Astrocyte (in vitro differentiated cells and primary cell): ENCODE measurements around the gene EHBP1. TPM values are rescaled to one million over a fixed set of nuclear protein-coding genes. Genes with fewer than 3 reads are reported as not detected.

Source experiments
- DNase-seq: peaks from one replicate; pipeline ENCODE4 v3.0.0-alpha.2; 2010; ENCODE audit warnings: low read depth
- FAIRE-seq: peaks from 2 replicates; lab custom pipeline; 2011; peaks lifted over from hg19 to GRCh38; lab: Jason Lieb, UNC
- H2AFZ ChIP-seq: 2 replicates; pipeline ENCODE4 v1.6.0; 2012; ENCODE audit warnings: low read depth, low read length, inconsistent platforms
- H3K27ac ChIP-seq: 2 replicates; pipeline ENCODE4 v1.5.1; 2011; ENCODE audit warnings: low read depth, low read length, inconsistent platforms
- H3K27me3 ChIP-seq: 2 replicates; pipeline ENCODE4 v1.6.0; 2011; ENCODE audit warnings: low read length, inconsistent platforms; ENCODE audit not compliant: insufficient read depth
- H3K36me3 ChIP-seq: 2 replicates; pipeline ENCODE4 v1.5.1; 2011; ENCODE audit warnings: low read length, inconsistent platforms; ENCODE audit not compliant: insufficient read depth
- H3K4me1 ChIP-seq: 2 replicates; pipeline ENCODE4 v1.5.1; 2011; ENCODE audit warnings: low read length, inconsistent platforms; ENCODE audit not compliant: insufficient read depth
- H3K4me2 ChIP-seq: 2 replicates; pipeline ENCODE4 v1.6.0; 2012; ENCODE audit warnings: low read length, inconsistent platforms
- H3K4me3 ChIP-seq: 2 replicates; pipeline ENCODE4 v1.5.1; 2011; ENCODE audit warnings: low read depth, mild to moderate bottlenecking, low read length, inconsistent platforms; ENCODE audit not compliant: insufficient read depth
- H3K79me2 ChIP-seq: 2 replicates; pipeline ENCODE4 v1.6.0; 2012; ENCODE audit warnings: mild to moderate bottlenecking, low read length, inconsistent platforms; ENCODE audit not compliant: insufficient read depth
- H3K9ac ChIP-seq: 2 replicates; pipeline ENCODE4 v1.6.0; 2012; ENCODE audit warnings: mild to moderate bottlenecking, low read length, inconsistent platforms
- H3K9me3 ChIP-seq: 2 replicates; pipeline ENCODE4 v1.5.1; 2012; ENCODE audit warnings: low read depth, mild to moderate bottlenecking, low read length, inconsistent platforms; ENCODE audit not compliant: insufficient read depth
- H4K20me1 ChIP-seq: 2 replicates; pipeline ENCODE4 v1.6.0; 2012; ENCODE audit warnings: low read length, inconsistent platforms; ENCODE audit not compliant: insufficient read depth
- H3K27ac Mint-ChIP-seq: one replicate; pipeline ENCODE4 v1.8.0; 2021; ENCODE audit warnings: mild to moderate bottlenecking, mixed read lengths; ENCODE audit not compliant: unreplicated experiment
- H3K27me3 Mint-ChIP-seq: one replicate; pipeline ENCODE4 v1.8.0; 2021; ENCODE audit warnings: low read depth, mixed read lengths; ENCODE audit not compliant: unreplicated experiment
- H3K36me3 Mint-ChIP-seq: one replicate; pipeline ENCODE4 v1.8.0; 2021; ENCODE audit warnings: low read depth, mixed read lengths; ENCODE audit not compliant: unreplicated experiment
- H3K4me1 Mint-ChIP-seq: one replicate; pipeline ENCODE4 v1.8.0; 2021; ENCODE audit warnings: low read depth, mixed read lengths; ENCODE audit not compliant: unreplicated experiment
- H3K4me3 Mint-ChIP-seq: one replicate; pipeline ENCODE4 v1.8.0; 2021; ENCODE audit warnings: mild to moderate bottlenecking, moderate library complexity, mixed read lengths; ENCODE audit not compliant: unreplicated experiment
- H3K9me3 Mint-ChIP-seq: one replicate; pipeline ENCODE4 v1.8.0; 2021; ENCODE audit warnings: mild to moderate bottlenecking, mixed read lengths; ENCODE audit not compliant: unreplicated experiment
- CTCF ChIP-seq: IDR thresholded peaks from 2 replicates; pipeline ENCODE4 v1.5.1; 2011; ENCODE audit warnings: low read depth, mild to moderate bottlenecking, inconsistent platforms, low read length, moderate library complexity; ENCODE audit not compliant: insufficient read depth
- EZH2 ChIP-seq: IDR thresholded peaks from 2 replicates; pipeline ENCODE4 v1.6.1; 2012; ENCODE audit warnings: mild to moderate bottlenecking, low read length, inconsistent platforms; ENCODE audit not compliant: insufficient read depth
- total RNA-seq: library from RNA; stranded (reverse); gene quantifications from 2 replicates; pipeline ENCODE4 v1.2.1, GENCODE V29; 2021

Gene EHBP1
- total RNA-seq, 1 donor from 2014 or later = 44.1 TPM

- H3K4me3 Mint-ChIP-seq = no peak overlapping the region
- H3K9ac ChIP-seq = no peak overlapping the region
- no peak overlapping the region for H3K4me2 ChIP-seq
- H3K36me3 ChIP-seq = no peaks in the 10 kb centered on the region
- FAIRE-seq (no peak), DNase-seq (no peak)
- no peak for TF ChIP-seq CTCF
- no peak for TF ChIP-seq EZH2
- no peaks in the 10 kb centered on the region for H3K27me3 Mint-ChIP-seq
- no peak overlapping the region for H2AFZ ChIP-seq
- H3K9me3 ChIP-seq = no peaks in the 10 kb centered on the region
- peaks cover 2% of the 10 kb centered on the region for H3K4me1 ChIP-seq
- H3K27ac ChIP-seq = no peak overlapping the region
- peak overlapping the region; percentile 1 for H3K27ac Mint-ChIP-seq
- H3K4me1 Mint-ChIP-seq = peaks cover 25% of the 10 kb centered on the region
- H3K36me3 Mint-ChIP-seq = no peaks in the 10 kb centered on the region
- H4K20me1 ChIP-seq = peaks cover 44% of the 10 kb centered on the region
- no peaks in the 10 kb centered on the region for H3K9me3 Mint-ChIP-seq
- H3K27me3 ChIP-seq = no peaks in the 10 kb centered on the region
- H3K4me3 ChIP-seq = no peak overlapping the region
- peaks cover 97% of the 10 kb centered on the region for H3K79me2 ChIP-seq
These were observed 31.5 kb downstream of the EHBP1 start for GRCh38 chr2:62736899-62737559.

- no peak overlapping the region for H2AFZ ChIP-seq
These were observed 33.7 kb downstream of the EHBP1 start for GRCh38 chr2:62738981-62739936.

More at GRCh38 chr2:62738981-62739936, 33.7 kb downstream of the EHBP1 start:
- Mint-ChIP-seq H3K36me3 (no peaks in the 10 kb centered on the region), H3K4me1 (peaks cover 26% of the 10 kb centered on the region), H3K27ac (peak overlapping the region; percentile 13), H3K4me3 (no peak overlapping the region), H3K27me3 (no peaks in the 10 kb centered on the region), H3K9me3 (no peaks in the 10 kb centered on the region)
- H4K20me1 ChIP-seq = peaks cover 31% of the 10 kb centered on the region
- H3K9me3 ChIP-seq = no peaks in the 10 kb centered on the region
- no peak overlapping the region for H3K9ac ChIP-seq
- H3K36me3 ChIP-seq = no peaks in the 10 kb centered on the region
- no peak for DNase-seq
- no peak overlapping the region for H3K4me2 ChIP-seq
- H3K27ac ChIP-seq = no peak overlapping the region
- no peak overlapping the region for H3K4me3 ChIP-seq
- peaks cover 10% of the 10 kb centered on the region for H3K4me1 ChIP-seq
- TF ChIP-seq CTCF (no peak), EZH2 (no peak)
- H3K27me3 ChIP-seq = no peaks in the 10 kb centered on the region
- H3K79me2 ChIP-seq = peaks cover 95% of the 10 kb centered on the region
- peak; percentile 17 for FAIRE-seq
